Measurements from ENCODE around the gene FAM98B.

FAM98B gene

GRCh38 chr15:38508647-38509046 lies 54.7 kb downstream of the FAM98B start:
- DNase-seq = no peak

- DNase-seq = no peak
Observed at GRCh38 chr15:38509152-38509551, 55.2 kb downstream of the FAM98B start.

GRCh38 chr15:38512901-38513300 lies 59.0 kb downstream of the FAM98B start:
- DNase-seq = no peak

DNA sequence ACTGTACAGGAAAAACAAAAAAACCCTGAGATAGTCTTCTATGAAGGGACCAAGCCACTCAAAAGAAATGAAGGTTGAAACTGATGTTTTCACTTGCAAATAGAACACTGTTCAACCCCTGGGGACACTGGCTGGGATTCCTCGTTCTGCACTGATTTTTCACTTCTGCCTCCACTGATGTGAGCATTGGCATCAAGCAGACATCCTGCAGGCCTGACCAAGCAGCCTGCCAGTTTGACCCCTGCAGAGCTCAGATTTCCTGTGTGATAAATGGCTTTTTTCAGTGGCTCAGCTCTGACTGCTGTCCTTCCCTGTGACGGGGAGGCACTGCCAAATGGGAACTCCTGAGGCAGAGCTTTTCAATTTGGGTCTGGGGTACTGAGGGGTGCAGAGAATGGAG lies 60.7 kb downstream of the FAM98B start:
- no peak for DNase-seq

- no peak for DNase-seq
Observed at GRCh38 chr15:38516626-38517025, 62.7 kb downstream of the FAM98B start.

- no peak for DNase-seq
Observed at GRCh38 chr15:38517312-38517975, 63.5 kb downstream of the FAM98B start.

GRCh38 chr15:38518084-38518483 lies 64.2 kb downstream of the FAM98B start:
- DNase-seq = no peak

GRCh38 chr15:38520035-38520434 lies 66.1 kb downstream of the FAM98B start:
- no peak for DNase-seq

- DNase-seq = no peak
Observed at GRCh38 chr15:38521316-38521715, 67.4 kb downstream of the FAM98B start.

DNA sequence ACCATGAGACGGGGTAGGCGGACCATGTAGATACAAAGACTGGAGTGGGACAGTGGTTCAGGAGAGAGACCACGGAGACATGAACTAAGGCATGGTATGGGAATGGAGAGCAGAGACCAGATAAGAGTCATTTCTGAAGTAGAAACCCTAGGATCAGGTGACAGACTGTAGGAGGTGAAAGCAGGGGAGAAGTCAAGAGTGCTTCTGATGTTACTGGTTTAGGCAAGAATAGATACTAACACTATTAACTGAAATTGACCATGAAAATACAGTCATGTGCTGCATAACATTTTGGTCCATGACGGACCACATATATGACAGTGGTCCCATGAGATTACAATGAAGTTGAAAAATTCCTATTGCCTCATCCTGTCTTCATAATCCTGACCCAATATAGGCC lies 69.0 kb downstream of the FAM98B start:
- no peak for DNase-seq

DNA sequence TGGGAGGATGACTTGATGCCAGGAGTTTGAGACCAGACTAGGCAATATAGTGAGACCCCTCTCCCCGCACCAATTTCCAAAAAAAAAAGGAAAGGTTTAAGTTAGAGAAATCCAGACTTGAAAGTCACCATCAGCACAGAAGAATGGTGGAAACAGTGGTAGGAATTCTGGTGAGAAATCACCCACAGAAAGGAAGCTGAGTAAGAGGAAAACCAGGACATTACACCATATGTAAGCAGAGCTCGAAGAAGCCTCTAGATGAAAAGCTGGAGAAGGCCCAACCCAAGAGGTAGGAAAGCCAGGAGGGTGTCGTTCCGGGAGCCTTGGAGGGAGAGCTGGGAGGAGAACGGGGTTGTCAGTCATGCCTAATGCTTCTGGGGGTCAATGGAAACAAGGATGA lies 70.2 kb downstream of the FAM98B start:
- DNase-seq = no peak

GRCh38 chr15:38525489-38525888 lies 71.6 kb downstream of the FAM98B start:
- DNase-seq = no peak

- DNase-seq = no peak
Observed at GRCh38 chr15:38526158-38526557, 72.2 kb downstream of the FAM98B start.

DNA sequence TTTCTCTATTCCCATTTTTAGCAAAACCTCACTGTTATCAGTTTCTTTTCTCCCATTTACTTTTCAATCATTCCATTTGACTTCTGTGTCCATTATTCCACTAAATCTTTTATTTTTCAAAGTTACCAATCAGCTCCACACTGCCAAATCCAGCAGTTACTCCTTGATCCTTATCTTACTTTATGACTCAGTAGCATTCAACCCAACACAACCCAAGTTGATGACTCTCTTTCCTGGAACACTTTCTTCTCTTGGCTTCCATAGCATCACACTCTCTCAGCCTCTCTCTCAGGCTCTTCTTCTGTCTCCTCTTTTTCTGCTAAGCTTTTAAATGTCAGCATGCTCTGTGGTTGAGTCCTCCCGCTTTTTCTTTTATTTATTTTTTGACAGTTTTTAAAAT lies 74.4 kb downstream of the FAM98B start:
- DNase-seq = no peak

GRCh38 chr15:38530113-38530512 lies 76.2 kb downstream of the FAM98B start:
- no peak for DNase-seq

- DNase-seq = no peak
Observed at GRCh38 chr15:38531509-38531908, 77.6 kb downstream of the FAM98B start.

GRCh38 chr15:38532728-38533127 lies 78.8 kb downstream of the FAM98B start:
- no peak for DNase-seq

DNA sequence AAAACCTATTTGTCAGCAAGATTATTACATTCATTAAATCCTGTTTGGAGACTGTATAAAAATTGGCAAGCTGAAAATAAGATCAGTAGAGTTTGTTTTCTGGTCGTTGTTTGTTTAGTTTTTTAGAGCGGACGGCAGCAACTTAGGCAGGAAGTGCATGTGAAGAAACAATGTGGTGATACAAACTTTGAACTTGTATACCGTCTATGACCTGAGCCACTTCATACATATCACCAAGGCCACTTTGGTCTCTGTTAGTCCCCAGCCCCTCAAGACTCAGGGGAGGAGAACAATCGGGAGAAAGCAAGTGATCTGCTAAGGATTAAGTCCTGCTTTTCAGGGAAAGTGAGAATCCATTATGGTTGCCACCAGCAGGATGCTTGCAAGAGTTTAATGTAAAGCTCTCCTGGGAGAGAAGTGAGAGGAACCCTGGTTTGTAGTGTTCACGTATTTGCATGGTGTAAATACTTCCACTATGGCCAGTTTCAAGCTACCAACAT lies 79.5 kb downstream of the FAM98B start:
- no peak for DNase-seq

GRCh38 chr15:38533926-38534325 lies 80.0 kb downstream of the FAM98B start:
- DNase-seq = no peak

- no peak for DNase-seq
Observed at GRCh38 chr15:38534691-38535090, 80.8 kb downstream of the FAM98B start.

DNA sequence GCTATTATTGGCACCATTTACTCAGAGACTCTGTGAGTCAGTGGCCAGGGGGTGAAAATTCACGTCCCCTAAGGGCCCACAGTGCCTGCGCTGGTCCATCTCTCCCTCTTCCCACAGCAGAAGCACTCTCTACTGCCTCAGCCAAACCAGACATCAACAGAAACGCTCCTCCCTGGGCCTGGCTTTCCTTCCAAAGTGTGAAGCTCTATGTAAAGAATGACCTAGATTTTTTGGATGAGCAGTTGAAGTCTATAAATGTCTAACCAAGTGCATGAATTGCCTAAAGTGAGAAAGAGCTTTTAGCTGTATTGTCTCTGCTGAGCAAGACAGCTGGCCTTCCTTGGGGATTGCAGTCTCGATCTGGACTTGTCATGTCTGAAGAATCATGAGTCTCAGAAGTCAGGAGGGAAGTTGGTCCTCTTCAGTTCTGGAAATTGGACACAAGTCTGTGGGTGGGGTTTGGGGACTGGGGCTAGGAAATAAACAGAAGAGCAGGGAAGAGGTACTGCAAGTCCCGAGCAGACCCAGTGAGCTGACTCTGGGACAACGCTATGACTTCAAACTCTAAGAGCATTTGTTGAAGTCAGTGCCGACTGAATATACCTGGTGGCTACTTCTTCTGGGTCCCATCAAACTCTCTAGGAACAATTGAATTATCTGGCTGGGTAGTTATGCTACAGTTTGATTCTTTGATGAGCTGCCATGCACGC lies 81.7 kb downstream of the FAM98B start:
- no peak for DNase-seq

DNA sequence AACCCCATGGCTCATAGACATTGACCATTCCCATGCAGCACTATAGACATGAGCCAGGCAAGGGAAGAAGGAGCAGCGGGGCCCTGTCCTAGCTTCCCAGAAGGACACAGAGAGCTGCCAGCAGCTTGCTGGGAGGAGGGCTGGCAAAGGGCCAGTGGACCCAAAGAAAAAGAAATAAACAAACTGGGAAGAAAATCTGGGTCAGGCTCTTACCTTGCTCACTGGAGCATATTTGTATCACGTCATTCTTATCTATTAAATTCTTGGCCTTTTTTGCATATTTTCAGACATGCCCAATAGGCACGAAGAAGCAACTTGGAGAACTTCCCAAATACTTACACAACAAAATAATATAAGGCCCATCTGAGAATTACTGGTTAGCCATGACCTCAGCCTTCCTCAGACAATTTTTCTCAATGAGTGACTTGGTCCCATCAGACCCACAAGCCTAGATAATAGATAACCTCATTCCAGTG lies 82.3 kb downstream of the FAM98B start:
- DNase-seq = no peak

Measured in stimulated activated CD4-positive, alpha-beta T cell treated with anti-CD3 and anti-CD28 coated beads, Interleukin-2, amount 100 ng/mL, for 48 hours (primary cell).